SK-N-SH treated with all-trans-retinoic acid at 6 μM for 48 hours (cell line): ENCODE measurements around the gene SMAD6.

Experiments used
- ATAC-seq: fragments of 200-7000 bp; cut with Tn5 transposase; 3 replicates; pipeline ENCODE4 v1.9.1; 2020; ENCODE audit warnings: mild to moderate bottlenecking, moderate library complexity
- ARNTL ChIP-seq: fragments of 450-650 bp; formaldehyde crosslinking; IDR thresholded peaks from 2 replicates; pipeline ENCODE4 v1.5.0; 2020; ENCODE audit warnings: low read depth, mild to moderate bottlenecking, moderate library complexity, borderline replicate concordance
- BACH2 ChIP-seq: fragments of 250-450 bp; sonication (Bioruptor Pico); IDR thresholded peaks from 2 replicates; pipeline ENCODE4 v1.9.0; 2021; ENCODE audit warnings: mild to moderate bottlenecking, borderline replicate concordance
- CREB5 ChIP-seq: fragments of 250-450 bp; sonication (Bioruptor Pico); IDR thresholded peaks from 2 replicates; pipeline ENCODE4 v1.5.1; 2020; ENCODE audit warnings: low read depth, mild to moderate bottlenecking, moderate library complexity
- CSRNP3 ChIP-seq: fragments of 250-450 bp; sonication (Bioruptor Pico); IDR thresholded peaks from 2 replicates; pipeline ENCODE4 v1.5.1; 2021; ENCODE audit warnings: mild to moderate bottlenecking, moderate library complexity
- ISL1 ChIP-seq: fragments of 250-450 bp; sonication (Bioruptor Pico); IDR thresholded peaks from 2 replicates; pipeline ENCODE4 v2.1.2; 2022; ENCODE audit warnings: mild to moderate bottlenecking, moderate library complexity
- OSR1 ChIP-seq: fragments of 250-450 bp; sonication (Bioruptor Pico); IDR thresholded peaks from 2 replicates; pipeline ENCODE4 v1.8.0; 2022; ENCODE audit warnings: moderate library complexity, mild to moderate bottlenecking, inconsistent platforms
- PATZ1 ChIP-seq: fragments of 250-450 bp; sonication (Bioruptor Pico); IDR thresholded peaks from 2 replicates; pipeline ENCODE4 v1.8.0; 2020; ENCODE audit warnings: mild to moderate bottlenecking, moderate library complexity, borderline replicate concordance
- POU6F1 ChIP-seq: fragments of 250-450 bp; sonication (Bioruptor Pico); IDR thresholded peaks from 2 replicates; pipeline ENCODE4 v1.8.0; 2021; ENCODE audit warnings: low read depth, mild to moderate bottlenecking, moderate library complexity, borderline replicate concordance
- RARB ChIP-seq: fragments of 250-450 bp; sonication (Bioruptor Pico); IDR thresholded peaks from 2 replicates; pipeline ENCODE4 v1.8.0; 2021; ENCODE audit warnings: mild to moderate bottlenecking, moderate library complexity
- SNAI2 ChIP-seq: fragments of 250-450 bp; sonication (Bioruptor Pico); IDR thresholded peaks from 2 replicates; pipeline ENCODE4 v1.5.0; 2020; ENCODE audit warnings: mild to moderate bottlenecking, moderate library complexity
- TCF4 ChIP-seq: fragments of 250-450 bp; sonication (Bioruptor Pico); IDR thresholded peaks from 2 replicates; pipeline ENCODE4 v1.8.0; 2021; ENCODE audit warnings: mild to moderate bottlenecking, moderate library complexity, borderline replicate concordance
- TOX ChIP-seq: fragments of 250-450 bp; sonication (Bioruptor Pico); IDR thresholded peaks from 2 replicates; pipeline ENCODE4 v1.8.0; 2021; ENCODE audit warnings: mild to moderate bottlenecking, moderate library complexity, borderline replicate concordance
- TSHZ2 ChIP-seq: fragments of 250-450 bp; sonication (Bioruptor Pico); IDR thresholded peaks from 2 replicates; pipeline ENCODE4 v1.5.0; 2020; ENCODE audit warnings: mild to moderate bottlenecking, moderate library complexity
- ZC3H10 ChIP-seq: fragments of 250-450 bp; sonication (Bioruptor Pico); IDR thresholded peaks from 2 replicates; pipeline ENCODE4 v1.5.1; 2021; ENCODE audit warnings: mild to moderate bottlenecking, moderate library complexity
- ZFP30 ChIP-seq: fragments of 450-650 bp; formaldehyde crosslinking; IDR thresholded peaks from 2 replicates; pipeline ENCODE4 v1.5.0; 2022; ENCODE audit warnings: mild to moderate bottlenecking, moderate library complexity
- ZNF565 ChIP-seq: fragments of 450-650 bp; formaldehyde crosslinking; conservative IDR thresholded peaks from 2 replicates; pipeline ENCODE4 v1.5.0; 2020; ENCODE audit warnings: low read depth, mild to moderate bottlenecking, moderate library complexity
- ZNF8 ChIP-seq: fragments of 450-650 bp; formaldehyde crosslinking; IDR thresholded peaks from 2 replicates; pipeline ENCODE4 v1.5.0; 2020; ENCODE audit warnings: mild to moderate bottlenecking, moderate library complexity

The SMAD6 gene

GRCh38 chr15:66777596-66778313 is 75.7 kb downstream of the SMAD6 start:
- no peak for ATAC-seq
- TF ChIP-seq TSHZ2 (CRISPR knock-in tag) (no peak), PATZ1 (CRISPR knock-in tag) (no peak)

GRCh38 chr15:66778314-66778665 is 76.3 kb downstream of the SMAD6 start:
- no peak for ATAC-seq
- TF ChIP-seq PATZ1 (CRISPR knock-in tag): no peak
- no peak for TF ChIP-seq ZC3H10
- no peak for TF ChIP-seq POU6F1 (CRISPR knock-in tag)
- TF ChIP-seq CREB5: no peak
- TF ChIP-seq ISL1 (CRISPR knock-in tag): no peak
- TF ChIP-seq ARNTL: no peak
- TF ChIP-seq ZFP30 (CRISPR knock-in tag): no peak
- TF ChIP-seq TCF4 (CRISPR knock-in tag): no peak
- no peak for TF ChIP-seq BACH2 (CRISPR knock-in tag)
- no peak for TF ChIP-seq CSRNP3
- no peak for TF ChIP-seq TOX (CRISPR knock-in tag)
- TF ChIP-seq ZNF565 (CRISPR knock-in tag): no peak
- TF ChIP-seq ZNF8 (CRISPR knock-in tag): no peak
- no peak for TF ChIP-seq TSHZ2 (CRISPR knock-in tag)
- no peak for TF ChIP-seq OSR1 (CRISPR knock-in tag)
- TF ChIP-seq RARB (CRISPR knock-in tag): no peak
- TF ChIP-seq SNAI2 (CRISPR knock-in tag): no peak
